NCI-H2081 treated with DMSO at 0.1 percent for 48 hours (cell line): ENCODE data around the gene SERP2.

Source experiments
- DNase-seq: peaks from one replicate; lab custom pipeline; 2025; lab: John Stamatoyannopoulos, UW

SERP2 gene

GRCh38 chr13:44411841-44412240, 38.2 kb downstream of the SERP2 start:
- DNase-seq, result no peak

- DNase-seq, result no peak
Measured at GRCh38 chr13:44412346-44412935, 38.8 kb downstream of the SERP2 start.

DNA sequence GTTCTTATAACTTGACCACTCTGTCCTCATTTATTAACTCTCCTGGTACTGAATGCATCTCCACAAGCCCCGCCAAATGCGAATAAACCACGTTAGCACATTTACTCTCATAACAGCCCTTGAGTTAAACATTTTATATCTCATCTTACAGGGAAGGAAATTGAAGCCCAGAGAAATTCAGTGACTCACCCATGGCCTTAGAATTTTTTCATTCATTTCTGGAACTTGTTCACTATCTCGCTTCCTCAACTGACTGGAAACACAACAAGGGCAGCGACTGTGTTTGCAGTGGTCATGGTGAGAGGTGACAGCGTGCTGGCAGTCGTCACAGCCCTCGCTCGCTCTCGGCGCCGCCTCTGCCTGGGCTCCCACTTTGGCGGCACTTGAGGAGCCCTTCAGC, 39.5 kb downstream of the SERP2 start:
- no peak for DNase-seq

DNA sequence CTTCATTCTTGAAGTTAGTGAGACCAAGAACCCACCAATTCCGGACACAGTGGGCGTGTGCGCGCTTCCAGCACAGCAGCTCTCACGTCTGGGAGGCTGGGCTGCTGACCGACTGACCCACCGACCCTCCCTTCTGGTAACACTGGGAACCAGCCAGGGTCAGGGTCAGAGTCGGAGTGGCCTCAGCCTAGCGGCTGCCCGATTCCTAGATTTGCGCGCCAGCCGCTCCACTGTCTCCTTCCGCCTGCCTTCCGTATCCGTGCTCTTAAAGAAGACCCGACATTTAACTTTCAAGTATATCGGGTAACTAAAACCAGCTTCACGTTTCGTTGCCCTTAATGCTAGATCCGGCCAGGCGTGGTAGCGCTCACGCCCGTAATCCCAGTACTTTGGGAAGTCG, 41.1 kb downstream of the SERP2 start:
- DNase-seq, result no peak

DNA sequence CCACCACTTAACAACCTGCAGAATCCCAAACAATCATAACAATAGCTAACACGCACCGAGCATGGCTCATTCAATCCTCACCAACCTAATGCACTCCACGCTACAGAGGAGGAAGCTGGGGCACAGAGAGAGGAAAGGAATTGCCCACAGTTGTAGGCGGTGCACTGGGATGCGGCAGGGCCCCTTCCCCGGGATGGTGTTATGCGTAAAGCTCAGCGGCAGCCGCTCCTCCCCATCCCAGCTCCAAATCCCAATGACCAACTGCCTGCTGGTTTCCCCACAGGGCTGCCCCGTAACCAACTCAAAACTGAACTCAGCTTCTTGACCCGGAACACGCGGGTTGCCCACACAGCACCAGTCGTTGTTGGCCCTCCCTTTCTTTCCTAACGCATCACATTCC, 42.2 kb downstream of the SERP2 start:
- DNase-seq, result no peak

- no peak for DNase-seq
Measured at GRCh38 chr13:44416301-44416700, 42.7 kb downstream of the SERP2 start.

DNA sequence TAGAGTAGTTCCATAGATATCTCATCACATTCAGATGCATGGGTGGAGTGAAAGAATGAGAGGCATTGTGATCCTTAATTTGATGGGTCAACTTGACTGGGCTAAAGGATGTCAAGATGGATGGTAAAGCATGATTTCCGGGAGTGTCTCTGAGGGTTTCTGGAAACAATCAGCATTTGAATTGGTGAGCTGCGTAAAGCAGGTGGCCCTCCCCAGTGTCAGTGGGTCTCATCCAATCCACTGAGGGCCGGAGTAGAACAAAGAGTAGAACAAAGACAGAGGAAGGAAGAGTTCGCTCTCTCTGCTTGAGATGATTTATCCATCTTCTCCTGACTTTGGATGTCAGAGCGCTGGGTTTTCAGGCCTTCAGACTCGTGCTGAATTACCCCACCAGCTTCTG, 43.1 kb downstream of the SERP2 start:
- no peak for DNase-seq

DNA sequence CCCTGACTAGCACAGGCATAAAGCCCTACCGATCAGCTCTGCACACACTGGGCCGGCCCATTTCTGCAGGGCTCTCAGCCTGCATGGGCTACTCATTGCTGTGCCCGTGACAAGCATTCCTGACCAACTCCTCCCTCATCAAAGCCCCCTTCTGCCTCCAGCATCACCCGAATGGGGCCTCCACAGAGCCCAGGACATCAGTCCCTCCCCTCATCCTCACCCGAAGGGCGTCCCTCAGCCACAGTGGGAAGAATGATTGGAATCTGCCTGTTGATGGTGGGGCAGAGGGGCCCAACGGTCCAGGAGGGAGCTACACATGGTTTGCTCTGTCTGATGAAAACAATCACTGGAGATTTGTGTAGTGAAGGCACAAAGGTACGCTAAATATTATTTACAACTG, 43.8 kb downstream of the SERP2 start:
- no peak for DNase-seq

GRCh38 chr13:44417876-44418275, 44.3 kb downstream of the SERP2 start:
- DNase-seq, result no peak

GRCh38 chr13:44420376-44421220, 47.0 kb downstream of the SERP2 start:
- no peak for DNase-seq

GRCh38 chr13:44421853-44422525, 48.4 kb downstream of the SERP2 start:
- DNase-seq, result no peak

GRCh38 chr13:44422755-44423643, 49.4 kb downstream of the SERP2 start:
- DNase-seq, result no peak

DNA sequence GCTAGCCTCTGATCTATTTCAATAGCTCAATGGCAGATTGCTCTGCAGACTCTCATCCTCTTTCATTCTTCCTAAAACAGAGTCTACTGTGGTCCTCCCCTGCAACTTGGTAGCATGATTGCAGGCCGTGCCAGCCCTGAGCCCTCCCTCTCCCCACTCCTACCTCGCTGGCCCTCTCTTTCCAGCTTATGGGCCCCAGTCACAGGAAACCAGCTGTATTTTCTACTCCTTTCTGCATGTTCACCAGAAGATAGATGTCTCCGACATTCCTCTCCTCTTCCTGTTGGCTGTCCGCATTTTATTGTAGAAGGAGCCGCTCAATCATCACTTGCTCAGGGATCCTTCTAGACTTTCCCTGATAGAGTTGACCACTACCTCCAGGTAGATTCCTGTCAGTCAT, 50.2 kb downstream of the SERP2 start:
- no peak for DNase-seq

- no peak for DNase-seq
Measured at GRCh38 chr13:44425041-44425814, 51.6 kb downstream of the SERP2 start.

DNA sequence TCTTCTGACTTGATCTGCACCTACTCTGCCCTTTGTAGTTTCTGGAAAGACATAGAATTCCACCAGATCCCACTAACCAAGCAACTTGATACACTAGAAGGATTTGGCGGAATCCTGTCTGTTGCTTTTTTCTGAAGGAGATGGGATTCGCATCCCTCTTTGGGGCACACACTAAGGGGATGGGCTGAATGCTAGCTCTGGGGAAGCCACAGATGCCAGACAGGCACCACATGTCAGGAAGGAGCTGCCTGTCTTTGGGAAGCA, 52.1 kb downstream of the SERP2 start:
- DNase-seq, result no peak

GRCh38 chr13:44426461-44426860, 52.8 kb downstream of the SERP2 start:
- DNase-seq, result no peak

DNA sequence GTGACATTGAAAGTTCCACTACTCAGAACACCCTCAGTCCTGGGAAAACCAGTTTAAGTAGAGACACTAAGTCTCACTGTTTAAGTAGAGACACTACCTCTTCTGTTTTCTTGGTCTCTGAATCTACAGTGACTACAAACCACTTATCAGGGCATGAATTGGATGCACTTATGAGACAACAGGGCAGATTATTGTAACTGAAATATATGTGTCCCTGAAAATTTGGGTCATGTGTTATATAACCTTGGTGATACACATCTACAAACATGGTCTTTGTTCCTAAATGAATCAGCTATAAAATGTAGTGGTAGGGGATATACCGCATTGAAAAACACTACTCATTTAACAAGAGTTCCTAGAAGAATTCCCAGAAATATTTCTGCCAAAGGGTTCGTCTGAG, 55.7 kb downstream of the SERP2 start:
- DNase-seq, result no peak

- no peak for DNase-seq
Measured at GRCh38 chr13:44431150-44431549, 57.5 kb downstream of the SERP2 start.

DNA sequence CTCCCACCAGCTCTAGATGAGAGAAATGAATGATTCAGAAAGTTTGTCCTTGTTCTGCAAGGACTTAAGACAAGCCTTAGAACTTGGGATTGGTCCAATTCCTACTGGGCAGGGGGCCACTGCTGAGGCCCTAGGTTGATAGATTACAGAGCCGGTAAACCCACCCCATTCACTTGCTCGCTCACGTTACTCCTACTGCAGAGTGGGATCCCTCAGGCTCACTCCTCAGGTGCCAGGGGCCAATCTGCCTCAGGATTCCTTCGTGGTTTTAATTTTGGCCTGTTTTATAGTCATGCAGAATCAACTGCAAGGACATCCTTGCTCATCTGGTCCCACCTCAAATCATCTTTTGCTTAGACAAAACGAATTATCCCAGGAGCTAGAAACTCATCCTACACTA, 59.0 kb downstream of the SERP2 start:
- DNase-seq, result no peak

DNA sequence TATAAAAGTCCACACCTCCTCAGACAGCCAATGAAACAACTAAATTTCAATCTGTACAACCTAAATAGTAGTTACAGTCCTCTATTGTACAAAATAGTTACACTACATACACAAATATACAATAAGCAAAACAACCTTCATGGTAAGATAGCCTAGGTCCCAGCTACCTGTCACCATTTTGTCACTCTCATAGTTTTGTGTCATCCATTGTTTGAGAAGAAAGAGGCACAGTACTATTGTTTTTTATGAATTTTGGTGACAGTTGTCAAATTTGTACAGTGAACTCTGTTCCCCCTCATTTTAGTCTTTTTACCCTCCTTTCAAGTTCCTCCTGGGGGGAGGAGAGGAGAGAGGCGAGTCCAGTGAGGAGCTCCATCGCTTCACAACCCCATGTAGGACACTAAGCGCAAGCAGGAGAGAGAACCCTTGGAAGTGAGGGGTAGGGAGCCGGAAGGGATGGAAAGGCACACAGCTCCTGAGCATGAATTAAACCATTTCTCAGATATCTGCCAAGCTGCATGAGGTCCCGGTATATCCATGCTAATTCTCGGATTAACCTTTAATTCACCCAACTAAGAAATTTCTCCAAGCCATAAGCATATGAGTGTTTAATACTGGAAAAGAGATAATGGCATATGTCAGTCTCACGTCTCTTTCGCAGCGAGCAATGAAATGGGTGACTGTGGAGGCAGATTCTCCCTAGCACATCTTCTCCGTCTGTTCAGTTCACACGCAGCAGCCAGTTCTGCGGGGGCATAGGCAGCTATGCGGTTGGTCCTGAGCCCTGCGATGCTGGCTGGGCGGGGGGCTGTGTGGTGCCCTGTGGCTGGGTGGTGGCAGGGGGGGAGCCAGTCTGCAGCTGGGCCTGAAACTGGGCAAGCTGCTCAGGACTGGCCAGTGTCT, 60.5 kb downstream of the SERP2 start:
- no peak for DNase-seq

DNA sequence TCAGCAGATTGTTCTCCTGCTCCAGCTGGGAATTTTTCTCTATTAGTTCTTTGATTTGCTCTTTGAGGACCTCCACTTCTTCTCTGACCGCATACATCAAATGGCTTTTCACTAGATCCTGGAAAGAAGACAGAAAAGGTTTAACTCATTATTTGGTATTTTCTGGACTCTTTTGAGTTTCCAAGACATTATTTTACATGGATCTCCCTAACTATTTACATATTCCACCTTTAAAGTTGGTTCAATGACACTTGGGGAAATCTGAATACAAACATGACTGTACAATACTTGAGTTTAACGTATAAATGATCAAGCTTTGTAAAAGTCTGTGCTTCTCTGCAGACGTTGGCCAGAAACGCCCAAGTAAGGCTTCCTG, 61.1 kb downstream of the SERP2 start:
- no peak for DNase-seq
